GM23338 (cell line): Measurements from ENCODE around the gene RXRB. TPM values are rescaled to one million over a fixed set of nuclear protein-coding genes. Genes with fewer than 3 reads are reported as not detected.

Experiments used
- ATAC-seq: fragments of 200-7000 bp; cut with Tn5 transposase; 3 replicates; pipeline ENCODE4 v1.9.1; 2020
- DNase-seq: peaks from one replicate; pipeline ENCODE4 v3.0.0-alpha.2; 2015; ENCODE audit warnings: low spot score
- H2AFZ ChIP-seq: fragments of 200-600 bp; sonication (generic); 2 replicates; pipeline ENCODE4 v1.8.0; 2016; ENCODE audit warnings: antibody characterized with exemption, mild to moderate bottlenecking, moderate library complexity
- H3F3A ChIP-seq: fragments of 200-600 bp; sonication (generic); replicated peaks from 2 replicates; pipeline ENCODE4 v1.8.0; 2017; ENCODE audit warnings: antibody characterized with exemption, mixed run types, low read depth
- H3K27ac ChIP-seq: fragments of 200-600 bp; sonication (generic); 2 replicates; pipeline ENCODE4 v1.6.1; 2016; ENCODE audit warnings: low read depth
- H3K27me3 ChIP-seq: fragments of 200-600 bp; sonication (generic); 2 replicates; pipeline ENCODE4 v1.8.0; 2016; ENCODE audit warnings: mild to moderate bottlenecking, mixed run types, moderate library complexity; ENCODE audit not compliant: insufficient read depth
- H3K36me3 ChIP-seq: fragments of 200-600 bp; sonication (generic); 2 replicates; pipeline ENCODE4 v1.8.0; 2016; ENCODE audit warnings: mild to moderate bottlenecking; ENCODE audit not compliant: insufficient read depth
- H3K4me1 ChIP-seq: fragments of 200-600 bp; sonication (generic); 2 replicates; pipeline ENCODE4 v1.8.0; 2016; ENCODE audit warnings: mild to moderate bottlenecking, moderate library complexity; ENCODE audit not compliant: insufficient read depth
- H3K4me2 ChIP-seq: fragments of 200-600 bp; sonication (generic); 2 replicates; pipeline ENCODE4 v1.7.1; 2017; ENCODE audit warnings: mixed run types
- H3K4me3 ChIP-seq: fragments of 200-600 bp; sonication (generic); 2 replicates; pipeline ENCODE4 v1.6.1; 2016; ENCODE audit warnings: mixed run types
- H3K79me2 ChIP-seq: fragments of 200-600 bp; sonication (generic); replicated peaks from 2 replicates; pipeline ENCODE4 v1.8.0; 2017; ENCODE audit warnings: mild to moderate bottlenecking; ENCODE audit not compliant: insufficient read depth
- H3K9me2 ChIP-seq: fragments of 200-600 bp; sonication (generic); 2 replicates; pipeline ENCODE4 v1.8.0; 2017; ENCODE audit not compliant: insufficient read depth
- H4K20me1 ChIP-seq: fragments of 200-600 bp; sonication (generic); replicated peaks from 2 replicates; pipeline ENCODE4 v1.8.0; 2017; ENCODE audit warnings: mild to moderate bottlenecking; ENCODE audit not compliant: insufficient read depth
- H3K27ac Mint-ChIP-seq: 2 replicates; pipeline ENCODE4 v1.8.0; 2020; ENCODE audit warnings: inconsistent platforms, mild to moderate bottlenecking, moderate library complexity, mixed read lengths
- H3K27me3 Mint-ChIP-seq: 3 replicates; pipeline ENCODE4 v1.8.0; 2022; ENCODE audit warnings: low read depth, mild to moderate bottlenecking, moderate library complexity, mixed read lengths, inconsistent platforms; ENCODE audit not compliant: insufficient read depth, poor library complexity
- H3K36me3 Mint-ChIP-seq: 3 replicates; pipeline ENCODE4 v1.8.0; 2021; ENCODE audit warnings: low read depth, mild to moderate bottlenecking, inconsistent platforms, moderate library complexity, mixed read lengths
- H3K4me1 Mint-ChIP-seq: 3 replicates; pipeline ENCODE4 v1.8.0; 2020; ENCODE audit warnings: mild to moderate bottlenecking, inconsistent platforms, mixed read lengths
- H3K4me3 Mint-ChIP-seq: 3 replicates; pipeline ENCODE4 v1.8.0; 2021; ENCODE audit warnings: moderate library complexity, mild to moderate bottlenecking, inconsistent platforms, mixed read lengths
- H3K9me3 Mint-ChIP-seq: 3 replicates; pipeline ENCODE4 v1.8.0; 2020; ENCODE audit warnings: moderate library complexity, mild to moderate bottlenecking, inconsistent platforms, mixed read lengths
- CREB1 ChIP-seq: fragments of 250-450 bp; sonication (Bioruptor Pico); IDR thresholded peaks from 2 replicates; pipeline ENCODE4 v1.5.0; 2020; ENCODE audit warnings: low read depth, mild to moderate bottlenecking, moderate library complexity
- EZH2 ChIP-seq: fragments of 200-600 bp; sonication (generic); IDR thresholded peaks from one replicate; pipeline ENCODE4 v1.8.0; 2017; ENCODE audit warnings: antibody characterized with exemption, mild to moderate bottlenecking, low read depth; ENCODE audit not compliant: unreplicated experiment
- EZH2phosphoT487 ChIP-seq: fragments of 200-600 bp; sonication (generic); IDR thresholded peaks from one replicate; pipeline ENCODE4 v1.8.1; 2018; ENCODE audit warnings: antibody characterized with exemption; ENCODE audit not compliant: unreplicated experiment
- JUNB ChIP-seq: IDR thresholded peaks from one replicate; pipeline ENCODE4 v1.6.1; 2016; ENCODE audit warnings: antibody characterized with exemption; ENCODE audit not compliant: unreplicated experiment
- NANOG ChIP-seq: IDR thresholded peaks from 2 replicates; pipeline ENCODE4 v1.6.1; 2016; ENCODE audit warnings: antibody characterized with exemption, borderline replicate concordance
- POLR2AphosphoS5 ChIP-seq: IDR thresholded peaks from 2 replicates; pipeline ENCODE4 v1.6.1; 2016; ENCODE audit warnings: antibody characterized with exemption, low read depth
- STAT1 ChIP-seq: IDR thresholded peaks from one replicate; pipeline ENCODE4 v1.6.1; 2016; ENCODE audit warnings: antibody characterized with exemption; ENCODE audit not compliant: unreplicated experiment
- ZNF114 ChIP-seq: fragments of 250-450 bp; sonication (Bioruptor Pico); IDR thresholded peaks from 2 replicates; pipeline ENCODE4 v1.5.0; 2020; ENCODE audit warnings: mild to moderate bottlenecking, moderate library complexity
- ZNF331 ChIP-seq: fragments of 250-450 bp; sonication (Bioruptor Pico); IDR thresholded peaks from 2 replicates; pipeline ENCODE4 v1.5.0; 2020; ENCODE audit warnings: low read depth, mild to moderate bottlenecking, moderate library complexity
- polyA plus RNA-seq: library from polyadenylated mRNA; unstranded; fragments of >200 nt; fragmentation: Nextera tagmentation; extraction: Ambion mirVana; gene quantifications from 2 replicates; pipeline ENCODE4 v1.2.1, GENCODE V29; 2016
- total RNA-seq: library from RNA; depleted of rRNA; stranded (reverse); fragments of >200 nt; shearing (Covaris generic); gene quantifications from 2 replicates; pipeline ENCODE4 v1.2.3, GENCODE V29; 2014
- TF ChIP-seq, protein P1 (sequence below): IDR thresholded peaks from 2 replicates; pipeline ENCODE4 v1.6.1; 2016; ENCODE audit warnings: antibody characterized with exemption
- TF ChIP-seq, protein P2 (sequence below): IDR thresholded peaks from one replicate; pipeline ENCODE4 v1.6.1; 2018; ENCODE audit warnings: antibody characterized with exemption; ENCODE audit not compliant: unreplicated experiment
- TF ChIP-seq, protein P3 (sequence below): fragments of 250-450 bp; sonication (Bioruptor Pico); IDR thresholded peaks from 2 replicates; pipeline ENCODE4 v1.5.0; 2020; ENCODE audit warnings: mild to moderate bottlenecking, moderate library complexity
- TF ChIP-seq, protein P4 (sequence below), 2 experiments: fragments of 200-600 bp in 1 of 2; sonication (generic) in 1 of 2; conservative IDR thresholded peaks; 2 replicates each; pipeline versions ENCODE4 v1.5.1 to v1.6.1; 2016 to 2017; ENCODE audit warnings: antibody characterized with exemption in 2 of 2, low read depth in 2 of 2, mild to moderate bottlenecking in 2 of 2, moderate library complexity in 1 of 2

RXRB gene
- total and polyA plus RNA-seq, 2 experiments from 2014 or later = 6.9 to 11.6 TPM

DNA sequence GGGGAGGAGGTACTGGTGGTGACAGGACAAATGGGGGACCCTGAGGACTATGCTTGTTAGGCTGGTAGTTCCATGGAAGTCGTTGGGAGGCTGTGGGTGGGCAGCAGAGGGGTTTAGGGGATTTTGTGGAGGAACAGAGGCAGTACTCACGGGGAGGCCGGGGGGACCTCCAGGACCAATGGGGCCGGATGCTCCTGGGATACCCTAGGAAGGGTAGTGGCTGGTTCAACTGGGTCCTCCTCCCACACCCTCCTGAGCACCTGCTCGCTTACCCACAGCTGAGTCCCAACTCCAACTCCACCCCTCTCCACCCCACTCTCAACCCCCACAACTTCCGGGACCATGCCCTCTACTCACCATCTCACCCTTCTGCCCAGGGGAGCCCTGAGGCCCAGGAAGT, 34.1 kb downstream of the RXRB start:
- Mint-ChIP-seq H3K4me1 (peaks cover 9% of the 10 kb centered on the region; the same call in 2 of the 3 replicates), H3K4me3 (no peak overlapping the region), H3K9me3 (no peaks in the 10 kb centered on the region; the same call in 1 of the 3 replicates), H3K27me3 (peaks cover 19% of the 10 kb centered on the region), H3K36me3 (no peaks in the 10 kb centered on the region), H3K27ac (no peak overlapping the region)
- no peaks in the 10 kb centered on the region for H3F3A ChIP-seq
- H3K27ac ChIP-seq = no peak overlapping the region
- no peak overlapping the region for H3K4me3 ChIP-seq
- peaks cover 12% of the 10 kb centered on the region for H3K27me3 ChIP-seq
- H3K79me2 ChIP-seq = no peaks in the 10 kb centered on the region
- TF ChIP-seq, protein P1, sequence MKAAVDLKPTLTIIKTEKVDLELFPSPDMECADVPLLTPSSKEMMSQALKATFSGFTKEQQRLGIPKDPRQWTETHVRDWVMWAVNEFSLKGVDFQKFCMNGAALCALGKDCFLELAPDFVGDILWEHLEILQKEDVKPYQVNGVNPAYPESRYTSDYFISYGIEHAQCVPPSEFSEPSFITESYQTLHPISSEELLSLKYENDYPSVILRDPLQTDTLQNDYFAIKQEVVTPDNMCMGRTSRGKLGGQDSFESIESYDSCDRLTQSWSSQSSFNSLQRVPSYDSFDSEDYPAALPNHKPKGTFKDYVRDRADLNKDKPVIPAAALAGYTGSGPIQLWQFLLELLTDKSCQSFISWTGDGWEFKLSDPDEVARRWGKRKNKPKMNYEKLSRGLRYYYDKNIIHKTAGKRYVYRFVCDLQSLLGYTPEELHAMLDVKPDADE = no peak
- TF ChIP-seq NANOG (no peak), CREB1 (CRISPR knock-in tag) (no peak), EZH2phosphoT487 (no peak), ZNF114 (CRISPR knock-in tag) (no peak), JUNB (no peak), STAT1 (no peak), ZNF331 (CRISPR knock-in tag) (no peak), POLR2AphosphoS5 (no peak), EZH2 (no peak)
- TF ChIP-seq, protein P2, sequence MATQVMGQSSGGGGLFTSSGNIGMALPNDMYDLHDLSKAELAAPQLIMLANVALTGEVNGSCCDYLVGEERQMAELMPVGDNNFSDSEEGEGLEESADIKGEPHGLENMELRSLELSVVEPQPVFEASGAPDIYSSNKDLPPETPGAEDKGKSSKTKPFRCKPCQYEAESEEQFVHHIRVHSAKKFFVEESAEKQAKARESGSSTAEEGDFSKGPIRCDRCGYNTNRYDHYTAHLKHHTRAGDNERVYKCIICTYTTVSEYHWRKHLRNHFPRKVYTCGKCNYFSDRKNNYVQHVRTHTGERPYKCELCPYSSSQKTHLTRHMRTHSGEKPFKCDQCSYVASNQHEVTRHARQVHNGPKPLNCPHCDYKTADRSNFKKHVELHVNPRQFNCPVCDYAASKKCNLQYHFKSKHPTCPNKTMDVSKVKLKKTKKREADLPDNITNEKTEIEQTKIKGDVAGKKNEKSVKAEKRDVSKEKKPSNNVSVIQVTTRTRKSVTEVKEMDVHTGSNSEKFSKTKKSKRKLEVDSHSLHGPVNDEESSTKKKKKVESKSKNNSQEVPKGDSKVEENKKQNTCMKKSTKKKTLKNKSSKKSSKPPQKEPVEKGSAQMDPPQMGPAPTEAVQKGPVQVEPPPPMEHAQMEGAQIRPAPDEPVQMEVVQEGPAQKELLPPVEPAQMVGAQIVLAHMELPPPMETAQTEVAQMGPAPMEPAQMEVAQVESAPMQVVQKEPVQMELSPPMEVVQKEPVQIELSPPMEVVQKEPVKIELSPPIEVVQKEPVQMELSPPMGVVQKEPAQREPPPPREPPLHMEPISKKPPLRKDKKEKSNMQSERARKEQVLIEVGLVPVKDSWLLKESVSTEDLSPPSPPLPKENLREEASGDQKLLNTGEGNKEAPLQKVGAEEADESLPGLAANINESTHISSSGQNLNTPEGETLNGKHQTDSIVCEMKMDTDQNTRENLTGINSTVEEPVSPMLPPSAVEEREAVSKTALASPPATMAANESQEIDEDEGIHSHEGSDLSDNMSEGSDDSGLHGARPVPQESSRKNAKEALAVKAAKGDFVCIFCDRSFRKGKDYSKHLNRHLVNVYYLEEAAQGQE = no peak
- TF ChIP-seq, protein P3, sequence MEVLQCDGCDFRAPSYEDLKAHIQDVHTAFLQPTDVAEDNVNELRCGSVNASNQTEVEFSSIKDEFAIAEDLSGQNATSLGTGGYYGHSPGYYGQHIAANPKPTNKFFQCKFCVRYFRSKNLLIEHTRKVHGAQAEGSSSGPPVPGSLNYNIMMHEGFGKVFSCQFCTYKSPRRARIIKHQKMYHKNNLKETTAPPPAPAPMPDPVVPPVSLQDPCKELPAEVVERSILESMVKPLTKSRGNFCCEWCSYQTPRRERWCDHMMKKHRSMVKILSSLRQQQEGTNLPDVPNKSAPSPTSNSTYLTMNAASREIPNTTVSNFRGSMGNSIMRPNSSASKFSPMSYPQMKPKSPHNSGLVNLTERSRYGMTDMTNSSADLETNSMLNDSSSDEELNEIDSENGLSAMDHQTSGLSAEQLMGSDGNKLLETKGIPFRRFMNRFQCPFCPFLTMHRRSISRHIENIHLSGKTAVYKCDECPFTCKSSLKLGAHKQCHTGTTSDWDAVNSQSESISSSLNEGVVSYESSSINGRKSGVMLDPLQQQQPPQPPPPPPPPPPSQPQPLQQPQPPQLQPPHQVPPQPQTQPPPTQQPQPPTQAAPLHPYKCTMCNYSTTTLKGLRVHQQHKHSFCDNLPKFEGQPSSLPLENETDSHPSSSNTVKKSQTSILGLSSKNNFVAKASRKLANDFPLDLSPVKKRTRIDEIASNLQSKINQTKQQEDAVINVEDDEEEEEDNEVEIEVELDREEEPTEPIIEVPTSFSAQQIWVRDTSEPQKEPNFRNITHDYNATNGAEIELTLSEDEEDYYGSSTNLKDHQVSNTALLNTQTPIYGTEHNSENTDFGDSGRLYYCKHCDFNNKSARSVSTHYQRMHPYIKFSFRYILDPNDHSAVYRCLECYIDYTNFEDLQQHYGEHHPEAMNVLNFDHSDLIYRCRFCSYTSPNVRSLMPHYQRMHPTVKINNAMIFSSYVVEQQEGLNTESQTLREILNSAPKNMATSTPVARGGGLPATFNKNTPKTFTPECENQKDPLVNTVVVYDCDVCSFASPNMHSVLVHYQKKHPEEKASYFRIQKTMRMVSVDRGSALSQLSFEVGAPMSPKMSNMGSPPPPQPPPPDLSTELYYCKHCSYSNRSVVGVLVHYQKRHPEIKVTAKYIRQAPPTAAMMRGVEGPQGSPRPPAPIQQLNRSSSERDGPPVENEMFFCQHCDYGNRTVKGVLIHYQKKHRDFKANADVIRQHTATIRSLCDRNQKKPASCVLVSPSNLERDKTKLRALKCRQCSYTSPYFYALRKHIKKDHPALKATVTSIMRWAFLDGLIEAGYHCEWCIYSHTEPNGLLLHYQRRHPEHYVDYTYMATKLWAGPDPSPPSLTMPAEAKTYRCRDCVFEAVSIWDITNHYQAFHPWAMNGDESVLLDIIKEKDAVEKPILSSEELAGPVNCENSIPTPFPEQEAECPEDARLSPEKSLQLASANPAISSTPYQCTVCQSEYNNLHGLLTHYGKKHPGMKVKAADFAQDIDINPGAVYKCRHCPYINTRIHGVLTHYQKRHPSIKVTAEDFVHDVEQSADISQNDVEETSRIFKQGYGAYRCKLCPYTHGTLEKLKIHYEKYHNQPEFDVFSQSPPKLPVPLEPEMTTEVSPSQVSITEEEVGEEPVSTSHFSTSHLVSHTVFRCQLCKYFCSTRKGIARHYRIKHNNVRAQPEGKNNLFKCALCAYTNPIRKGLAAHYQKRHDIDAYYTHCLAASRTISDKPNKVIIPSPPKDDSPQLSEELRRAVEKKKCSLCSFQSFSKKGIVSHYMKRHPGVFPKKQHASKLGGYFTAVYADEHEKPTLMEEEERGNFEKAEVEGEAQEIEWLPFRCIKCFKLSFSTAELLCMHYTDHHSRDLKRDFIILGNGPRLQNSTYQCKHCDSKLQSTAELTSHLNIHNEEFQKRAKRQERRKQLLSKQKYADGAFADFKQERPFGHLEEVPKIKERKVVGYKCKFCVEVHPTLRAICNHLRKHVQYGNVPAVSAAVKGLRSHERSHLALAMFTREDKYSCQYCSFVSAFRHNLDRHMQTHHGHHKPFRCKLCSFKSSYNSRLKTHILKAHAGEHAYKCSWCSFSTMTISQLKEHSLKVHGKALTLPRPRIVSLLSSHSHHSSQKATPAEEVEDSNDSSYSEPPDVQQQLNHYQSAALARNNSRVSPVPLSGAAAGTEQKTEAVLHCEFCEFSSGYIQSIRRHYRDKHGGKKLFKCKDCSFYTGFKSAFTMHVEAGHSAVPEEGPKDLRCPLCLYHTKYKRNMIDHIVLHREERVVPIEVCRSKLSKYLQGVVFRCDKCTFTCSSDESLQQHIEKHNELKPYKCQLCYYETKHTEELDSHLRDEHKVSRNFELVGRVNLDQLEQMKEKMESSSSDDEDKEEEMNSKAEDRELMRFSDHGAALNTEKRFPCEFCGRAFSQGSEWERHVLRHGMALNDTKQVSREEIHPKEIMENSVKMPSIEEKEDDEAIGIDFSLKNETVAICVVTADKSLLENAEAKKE (CRISPR knock-in tag) = no peak
- TF ChIP-seq, protein P4, sequence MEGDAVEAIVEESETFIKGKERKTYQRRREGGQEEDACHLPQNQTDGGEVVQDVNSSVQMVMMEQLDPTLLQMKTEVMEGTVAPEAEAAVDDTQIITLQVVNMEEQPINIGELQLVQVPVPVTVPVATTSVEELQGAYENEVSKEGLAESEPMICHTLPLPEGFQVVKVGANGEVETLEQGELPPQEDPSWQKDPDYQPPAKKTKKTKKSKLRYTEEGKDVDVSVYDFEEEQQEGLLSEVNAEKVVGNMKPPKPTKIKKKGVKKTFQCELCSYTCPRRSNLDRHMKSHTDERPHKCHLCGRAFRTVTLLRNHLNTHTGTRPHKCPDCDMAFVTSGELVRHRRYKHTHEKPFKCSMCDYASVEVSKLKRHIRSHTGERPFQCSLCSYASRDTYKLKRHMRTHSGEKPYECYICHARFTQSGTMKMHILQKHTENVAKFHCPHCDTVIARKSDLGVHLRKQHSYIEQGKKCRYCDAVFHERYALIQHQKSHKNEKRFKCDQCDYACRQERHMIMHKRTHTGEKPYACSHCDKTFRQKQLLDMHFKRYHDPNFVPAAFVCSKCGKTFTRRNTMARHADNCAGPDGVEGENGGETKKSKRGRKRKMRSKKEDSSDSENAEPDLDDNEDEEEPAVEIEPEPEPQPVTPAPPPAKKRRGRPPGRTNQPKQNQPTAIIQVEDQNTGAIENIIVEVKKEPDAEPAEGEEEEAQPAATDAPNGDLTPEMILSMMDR (conservative IDR thresholded peaks at IDR 0.05; ENCODE audit: low read depth in 2 of 2) = no peak
- no peak overlapping the region for H2AFZ ChIP-seq
- no peaks in the 10 kb centered on the region for H3K36me3 ChIP-seq
- H3K4me2 ChIP-seq = no peak overlapping the region
- no peak for ATAC-seq
- H3K4me1 ChIP-seq = peaks cover 5% of the 10 kb centered on the region; the same call in 1 of the 2 replicates
- no peak for DNase-seq
- H3K9me2 ChIP-seq = no peaks in the 10 kb centered on the region
- no peaks in the 10 kb centered on the region for H4K20me1 ChIP-seq
